Trophoblast cell (in vitro differentiated cells and primary cell): ENCODE results near the gene KRTAP27-1.

Source experiments
- DNase-seq, 2 donors: peaks; one replicate each; pipeline ENCODE4 v3.0.0-alpha.2; 2016
- H2AFZ ChIP-seq: 2 replicates; pipeline ENCODE4 v1.6.1; 2013; ENCODE audit warnings: low read length, moderate library complexity, mild to moderate bottlenecking; ENCODE audit not compliant: insufficient read depth, poor library complexity
- H2AK5ac ChIP-seq: 2 replicates; pipeline ENCODE4 v1.6.1; 2013; ENCODE audit warnings: mild to moderate bottlenecking, low read length
- H2BK120ac ChIP-seq: 2 replicates; pipeline ENCODE4 v1.6.1; 2013; ENCODE audit warnings: low read length, mild to moderate bottlenecking, moderate library complexity; ENCODE audit not compliant: insufficient read depth, poor library complexity
- H2BK12ac ChIP-seq: 2 replicates; pipeline ENCODE4 v1.6.1; 2013; ENCODE audit warnings: mild to moderate bottlenecking, low read length, moderate library complexity
- H2BK5ac ChIP-seq: 2 replicates; pipeline ENCODE4 v1.6.1; 2013; ENCODE audit warnings: low read length, low read depth, moderate library complexity, mild to moderate bottlenecking; ENCODE audit not compliant: poor library complexity
- H3K14ac ChIP-seq: 2 replicates; pipeline ENCODE4 v1.6.1; 2013; ENCODE audit warnings: mild to moderate bottlenecking, low read length
- H3K18ac ChIP-seq: 2 replicates; pipeline ENCODE4 v1.6.1; 2013; ENCODE audit warnings: mild to moderate bottlenecking, low read length
- H3K23ac ChIP-seq: 2 replicates; pipeline ENCODE4 v1.6.1; 2013; ENCODE audit warnings: low read length
- H3K27ac ChIP-seq: 2 replicates; pipeline ENCODE4 v1.5.1; 2013; ENCODE audit warnings: low read depth, mild to moderate bottlenecking, inconsistent platforms, low read length, moderate library complexity
- H3K27me3 ChIP-seq: 2 replicates; pipeline ENCODE4 v1.6.1; 2013; ENCODE audit warnings: inconsistent platforms, mild to moderate bottlenecking, low read length, moderate library complexity; ENCODE audit not compliant: insufficient read depth
- H3K36me3 ChIP-seq, 2 experiments: 1 replicate in 1 of 2; 2 replicates in 1 of 2; pipeline ENCODE4 v1.6.1; 2013; ENCODE audit warnings: low read length in 2 of 2, mild to moderate bottlenecking in 2 of 2, moderate library complexity in 1 of 2; ENCODE audit not compliant: insufficient read depth in 2 of 2, control insufficient read depth in 1 of 2
- H3K4ac ChIP-seq: 2 replicates; pipeline ENCODE4 v1.6.1; 2013; ENCODE audit warnings: low read depth, mild to moderate bottlenecking, low read length, moderate library complexity
- H3K4me1 ChIP-seq, 2 experiments: 1 replicate in 1 of 2; 2 replicates in 1 of 2; pipeline ENCODE4 v1.6.1; 2013; ENCODE audit warnings: low read length in 2 of 2, mild to moderate bottlenecking in 2 of 2, moderate library complexity in 1 of 2; ENCODE audit not compliant: insufficient read depth in 2 of 2, control insufficient read depth in 1 of 2
- H3K4me2 ChIP-seq: 2 replicates; pipeline ENCODE4 v1.6.1; 2013; ENCODE audit warnings: inconsistent platforms, mild to moderate bottlenecking, low read length, moderate library complexity
- H3K4me3 ChIP-seq: 2 replicates; pipeline ENCODE4 v1.5.1; 2013; ENCODE audit warnings: mild to moderate bottlenecking, low read depth, low read length, inconsistent platforms
- H3K79me1 ChIP-seq: one replicate; pipeline ENCODE4 v1.6.1; 2013; ENCODE audit warnings: low read length
- H3K79me2 ChIP-seq: 2 replicates; pipeline ENCODE4 v1.6.1; 2013; ENCODE audit warnings: low read length, mild to moderate bottlenecking; ENCODE audit not compliant: control insufficient read depth, insufficient read depth, poor library complexity
- H3K9ac ChIP-seq: 2 replicates; pipeline ENCODE4 v1.6.1; 2013; ENCODE audit warnings: mild to moderate bottlenecking, low read length
- H3K9me3 ChIP-seq: 2 replicates; pipeline ENCODE4 v1.6.1; 2013; ENCODE audit warnings: low read depth, mild to moderate bottlenecking, control low read depth, inconsistent platforms, low read length; ENCODE audit not compliant: insufficient read depth
- H4K12ac ChIP-seq: 2 replicates; pipeline ENCODE4 v1.6.1; 2013; ENCODE audit warnings: low read depth, mild to moderate bottlenecking, low read length, moderate library complexity
- H4K8ac ChIP-seq: 2 replicates; pipeline ENCODE4 v1.6.1; 2013; ENCODE audit warnings: low read depth, mild to moderate bottlenecking, low read length, moderate library complexity
- H4K91ac ChIP-seq: one replicate; pipeline ENCODE4 v1.6.1; 2013; ENCODE audit warnings: low read depth, mild to moderate bottlenecking, low read length, moderate library complexity
- WGBS: extraction: QIAGEN DNeasy Blood & Tissue Kit; methylation state at CpG from one replicate; pipeline ENCODE4 v1.1.7; 2013; ENCODE audit warnings: missing lambda C conversion rate; ENCODE audit not compliant: insufficient read length, insufficient coverage; ENCODE audit errors: extremely low coverage; 5-methylcytosine and 5-hydroxymethylcytosine counted together

The KRTAP27-1 gene

GRCh38 chr21:30326390-30326789 lies 11.1 kb downstream of the KRTAP27-1 start:
- Histone ChIP-seq H3K9ac (no peak overlapping the region), H3K4me3 (no peak overlapping the region), H3K79me1 (no peaks in the 10 kb centered on the region), H3K4me1 (no peaks in the 10 kb centered on the region), H3K23ac (no peak overlapping the region), H4K8ac (no peak overlapping the region), H3K27me3 (no peaks in the 10 kb centered on the region), H2AK5ac (no peak overlapping the region), H3K27ac (no peak overlapping the region), H3K4me2 (no peak overlapping the region), H2BK5ac (no peak overlapping the region), H3K79me2 (no peaks in the 10 kb centered on the region), H3K14ac (no peak overlapping the region), H2AFZ (no peak overlapping the region), H3K18ac (no peak overlapping the region), H2BK120ac (no peak overlapping the region), H3K36me3 (no peaks in the 10 kb centered on the region), H2BK12ac (no peak overlapping the region), H3K4ac (no peak overlapping the region), H3K9me3 (no peaks in the 10 kb centered on the region), H4K91ac (no peak overlapping the region), H4K12ac (no peak overlapping the region)
- DNase-seq: no peak

- Histone ChIP-seq H3K4me1 (no peaks in the 10 kb centered on the region), H4K8ac (no peak within 1 kb of the TSS), H4K12ac (no peak within 1 kb of the TSS), H2BK120ac (no peak within 1 kb of the TSS), H3K4me2 (no peak within 1 kb of the TSS), H2BK12ac (no peak within 1 kb of the TSS), H3K36me3 (no peaks in the 10 kb centered on the region), H2AFZ (no peak within 1 kb of the TSS), H2BK5ac (no peak within 1 kb of the TSS), H2AK5ac (no peak within 1 kb of the TSS), H3K23ac (no peak within 1 kb of the TSS), H3K4ac (no peak within 1 kb of the TSS), H3K18ac (no peak within 1 kb of the TSS), H3K27me3 (no peaks in the 10 kb centered on the region), H3K4me3 (no peak within 1 kb of the TSS), H3K79me1 (no peaks in the 10 kb centered on the region), H3K27ac (no peak within 1 kb of the TSS), H3K9me3 (no peaks in the 10 kb centered on the region), H3K9ac (no peak within 1 kb of the TSS), H3K14ac (no peak within 1 kb of the TSS), H3K79me2 (no peaks in the 10 kb centered on the region), H4K91ac (no peak within 1 kb of the TSS)
- WGBS: no CpG with 5 or more reads among the region's 2 CpGs
- no peak for DNase-seq
Measured at GRCh38 chr21:30320215-30320614, 17.3 kb downstream of the KRTAP27-1 start, which contains the start of gene KRTAP26-1. Gene KRTAP26-1 (minus strand): TSS chr21:30320315. CDS start chr21:30320035, 280 bp downstream.

GRCh38 chr21:30315701-30316100 lies 21.8 kb downstream of the KRTAP27-1 start:
- no peak overlapping the region for H3K18ac ChIP-seq
- no peaks in the 10 kb centered on the region for H3K36me3 ChIP-seq
- H3K4me3 ChIP-seq: no peak overlapping the region
- H4K8ac ChIP-seq: no peak overlapping the region
- no peak overlapping the region for H3K9ac ChIP-seq
- no peak overlapping the region for H2BK120ac ChIP-seq
- H3K79me2 ChIP-seq: no peaks in the 10 kb centered on the region
- no CpG with 5 or more reads among the region's 2 CpGs for WGBS
- no peak overlapping the region for H3K4me2 ChIP-seq
- no peak for DNase-seq
- H2AK5ac ChIP-seq: no peak overlapping the region
- no peaks in the 10 kb centered on the region for H3K27me3 ChIP-seq
- H2AFZ ChIP-seq: no peak overlapping the region
- H4K12ac ChIP-seq: no peak overlapping the region
- no peak overlapping the region for H4K91ac ChIP-seq
- H3K27ac ChIP-seq: no peak overlapping the region
- H3K14ac ChIP-seq: no peak overlapping the region
- no peak overlapping the region for H3K4ac ChIP-seq
- no peaks in the 10 kb centered on the region for H3K9me3 ChIP-seq
- no peaks in the 10 kb centered on the region for H3K4me1 ChIP-seq
- no peaks in the 10 kb centered on the region for H3K79me1 ChIP-seq
- H2BK12ac ChIP-seq: no peak overlapping the region
- H3K23ac ChIP-seq: no peak overlapping the region
- H2BK5ac ChIP-seq: no peak overlapping the region

- Histone ChIP-seq H3K36me3 (no peaks in the 10 kb centered on the region), H3K4me2 (no peak overlapping the region), H3K79me1 (no peaks in the 10 kb centered on the region), H2BK12ac (no peak overlapping the region), H3K14ac (no peak overlapping the region), H4K8ac (no peak overlapping the region), H3K4ac (no peak overlapping the region), H4K91ac (no peak overlapping the region), H3K27me3 (no peaks in the 10 kb centered on the region), H3K23ac (no peak overlapping the region), H3K9me3 (no peaks in the 10 kb centered on the region), H3K79me2 (no peaks in the 10 kb centered on the region), H3K18ac (no peak overlapping the region), H2BK5ac (no peak overlapping the region), H3K4me3 (no peak overlapping the region), H3K4me1 (no peaks in the 10 kb centered on the region), H2AFZ (no peak overlapping the region), H2AK5ac (no peak overlapping the region), H3K9ac (no peak overlapping the region), H3K27ac (no peak overlapping the region), H2BK120ac (no peak overlapping the region), H4K12ac (no peak overlapping the region)
- WGBS: no CpG with 5 or more reads among the region's 2 CpGs
- peak in 1 of 2 donors; percentile 47 for DNase-seq
Measured at GRCh38 chr21:30306884-30307283, 30.6 kb downstream of the KRTAP27-1 start.
